Natural killer cell (primary cell): ENCODE data around the gene ITPKB. TPM values are rescaled to one million over a fixed set of nuclear protein-coding genes. Genes with fewer than 3 reads are reported as not detected.

Experiments
- ATAC-seq, 3 donors: fragments of 150-1000 bp in 2 of 3; fragments of 200-7000 bp in 1 of 3; cut with Tn5 transposase; 1 replicate in 1 of 3; 2 replicates in 2 of 3; pipeline ENCODE4 v1.10.0; 2021; ENCODE audit warnings: mild to moderate bottlenecking in 2 of 3, moderate library complexity in 2 of 3
- DNase-seq, 2 donors: peaks; one replicate each; pipeline versions ENCODE4 v3.0.0 to v3.0.0-alpha.2; 2013 to 2021; ENCODE audit warnings: mixed read lengths in 1 of 2
- H3K27ac ChIP-seq: one replicate; pipeline ENCODE4 v1.5.1; 2013; ENCODE audit warnings: mild to moderate bottlenecking, low read length
- H3K27me3 ChIP-seq: one replicate; pipeline ENCODE4 v1.6.1; 2013; ENCODE audit warnings: low read length; ENCODE audit not compliant: control insufficient read depth, insufficient read depth
- H3K36me3 ChIP-seq: one replicate; pipeline ENCODE4 v1.6.1; 2013; ENCODE audit warnings: low read length; ENCODE audit not compliant: control insufficient read depth, insufficient read depth
- H3K4me1 ChIP-seq: one replicate; pipeline ENCODE4 v1.6.1; 2013; ENCODE audit warnings: low read length; ENCODE audit not compliant: control insufficient read depth, insufficient read depth
- H3K4me3 ChIP-seq: one replicate; pipeline ENCODE4 v1.5.1; 2013; ENCODE audit warnings: low read length
- H3K9me3 ChIP-seq: one replicate; pipeline ENCODE4 v1.6.1; 2013; ENCODE audit warnings: low read length; ENCODE audit not compliant: control insufficient read depth, insufficient read depth
- H3K27ac Mint-ChIP-seq, 2 donors: one replicate each; pipeline ENCODE4 v1.8.0; 2022; ENCODE audit warnings: mild to moderate bottlenecking in 2 of 2, mixed read lengths in 2 of 2, moderate library complexity in 1 of 2
- H3K27me3 Mint-ChIP-seq, 2 donors: one replicate each; pipeline ENCODE4 v1.8.0; 2022; ENCODE audit warnings: low read depth in 2 of 2, mixed read lengths in 2 of 2
- H3K36me3 Mint-ChIP-seq: one replicate; pipeline ENCODE4 v1.8.0; 2022; ENCODE audit warnings: mixed read lengths
- H3K4me1 Mint-ChIP-seq, 2 donors: one replicate each; pipeline ENCODE4 v1.8.0; 2022; ENCODE audit warnings: mixed read lengths in 2 of 2
- H3K4me3 Mint-ChIP-seq: one replicate; pipeline ENCODE4 v1.8.0; 2022; ENCODE audit warnings: mild to moderate bottlenecking, moderate library complexity, mixed read lengths
- H3K9me3 Mint-ChIP-seq, 2 donors: one replicate each; pipeline ENCODE4 v1.8.0; 2022; ENCODE audit warnings: mixed read lengths in 2 of 2
- CTCF ChIP-seq: fragments of 200-600 bp; IDR thresholded peaks from one replicate; pipeline ENCODE4 v1.8.0; 2022; ENCODE audit warnings: antibody characterized with exemption
- WGBS: methylation state at CpG from one replicate; pipeline ENCODE4 v1.1.7; 2013; ENCODE audit warnings: missing lambda C conversion rate; ENCODE audit not compliant: insufficient coverage; 5-methylcytosine and 5-hydroxymethylcytosine counted together
- intact Hi-C: fragments of 100-400 bp; cut with micrococcal nuclease; formaldehyde crosslinking; loops from one replicate; pipeline ENCODE4 v1.14.2; 2022
- total RNA-seq, 4 donors: library from RNA; stranded (reverse); fragments of 120-200 nt in 1 of 4; gene quantifications; one replicate each; pipeline versions ENCODE4 v1.2.3 to v1.2.4, GENCODE V29; 2013 to 2022

Gene ITPKB
- total RNA-seq, 3 donors from 2014 or later (not counting 1 experiment from before 2014, with no cell fraction given) = 92.2 to 133 (median 99.0) TPM

GRCh38 chr1:226593541-226593940, 145.5 kb downstream of the ITPKB start:
- H3K4me3 Mint-ChIP-seq = no peak overlapping the region
- no peaks in the 10 kb centered on the region for H3K36me3 Mint-ChIP-seq
- H3K27ac ChIP-seq = no peak overlapping the region
- no peaks in the 10 kb centered on the region for H3K27me3 ChIP-seq
- TF ChIP-seq CTCF = no peak
- H3K9me3 ChIP-seq = no peaks in the 10 kb centered on the region
- H3K4me3 ChIP-seq = no peak overlapping the region
- no peak overlapping the region for H3K27ac Mint-ChIP-seq
- H3K9me3 Mint-ChIP-seq = no peaks in the 10 kb centered on the region
- no peaks in the 10 kb centered on the region for H3K36me3 ChIP-seq
- DNase-seq = no peak
- H3K4me1 Mint-ChIP-seq = peaks cover 0 to 4% of the 10 kb centered on the region in 2 donors
- no peak for ATAC-seq
- H3K4me1 ChIP-seq = no peaks in the 10 kb centered on the region
- H3K27me3 Mint-ChIP-seq = peaks cover 8 to 10% of the 10 kb centered on the region in 2 donors
- WGBS = 87% methylated on average over 8 of the region's 8 CpGs
- intact Hi-C loops = no loop called here

- ATAC-seq = no peak
- intact Hi-C loops = no loop called here
- no peak for TF ChIP-seq CTCF
- Histone ChIP-seq H3K27ac (no peak overlapping the region), H3K4me3 (no peak overlapping the region), H3K9me3 (no peaks in the 10 kb centered on the region), H3K36me3 (no peaks in the 10 kb centered on the region), H3K4me1 (no peaks in the 10 kb centered on the region), H3K27me3 (no peaks in the 10 kb centered on the region)
- H3K36me3 Mint-ChIP-seq = no peaks in the 10 kb centered on the region
- 85% methylated on average over 7 of the region's 7 CpGs for WGBS
- DNase-seq = no peak
- no peak overlapping the region for H3K4me3 Mint-ChIP-seq
- H3K9me3 Mint-ChIP-seq = no peaks in the 10 kb centered on the region
- no peaks in the 10 kb centered on the region for H3K4me1 Mint-ChIP-seq
- H3K27me3 Mint-ChIP-seq = peaks cover 8% of the 10 kb centered on the region in 2 donors
- H3K27ac Mint-ChIP-seq = no peak overlapping the region
Measured at GRCh38 chr1:226590614-226591013, 148.5 kb downstream of the ITPKB start.

GRCh38 chr1:226589008-226589733, 149.9 kb downstream of the ITPKB start:
- H3K27ac ChIP-seq = no peak overlapping the region
- ATAC-seq (no peak), DNase-seq (no peak)
- intact Hi-C loops = no loop called here
- no peaks in the 10 kb centered on the region for H3K36me3 Mint-ChIP-seq
- H3K27me3 Mint-ChIP-seq = peaks cover 8% of the 10 kb centered on the region in 2 donors
- no peak overlapping the region for H3K4me3 Mint-ChIP-seq
- no peak for TF ChIP-seq CTCF
- no peak overlapping the region for H3K27ac Mint-ChIP-seq
- no peaks in the 10 kb centered on the region for H3K9me3 Mint-ChIP-seq
- 85% methylated on average over 11 of the region's 11 CpGs for WGBS
- H3K4me3 ChIP-seq = no peak overlapping the region
- no peaks in the 10 kb centered on the region for H3K27me3 ChIP-seq
- no peaks in the 10 kb centered on the region for H3K36me3 ChIP-seq
- no peaks in the 10 kb centered on the region for H3K9me3 ChIP-seq
- no peaks in the 10 kb centered on the region for H3K4me1 Mint-ChIP-seq
- no peaks in the 10 kb centered on the region for H3K4me1 ChIP-seq

- Mint-ChIP-seq H3K27ac (no peak overlapping the region), H3K4me3 (no peak overlapping the region), H3K27me3 (peaks cover 8% of the 10 kb centered on the region in 2 donors), H3K36me3 (no peaks in the 10 kb centered on the region), H3K9me3 (no peaks in the 10 kb centered on the region), H3K4me1 (no peaks in the 10 kb centered on the region)
- H3K27me3 ChIP-seq = no peaks in the 10 kb centered on the region
- H3K4me1 ChIP-seq = no peaks in the 10 kb centered on the region
- TF ChIP-seq CTCF = no peak
- no peak overlapping the region for H3K27ac ChIP-seq
- intact Hi-C loops = no loop called here
- H3K9me3 ChIP-seq = no peaks in the 10 kb centered on the region
- no peak overlapping the region for H3K4me3 ChIP-seq
- WGBS = 90% methylated on average over 2 of the region's 2 CpGs
- no peaks in the 10 kb centered on the region for H3K36me3 ChIP-seq
- DNase-seq (no peak), ATAC-seq (no peak)
Measured at GRCh38 chr1:226588484-226588883, 150.6 kb downstream of the ITPKB start.
